ENCODE results near the gene OMP.
"Not testable (repeated sequence)": the region's sequence is repeated elsewhere in the genome, so short reads cannot be mapped to it uniquely, and the experiment has no call there.

Gene OMP

GRCh38 chr11:77102246-77103210 lies at the start of gene OMP:
Gene OMP, plus strand, starts transcription at chr11:77102840. Its CDS starts 0 bp downstream, at chr11:77102840.
- DNase-seq (ENCODE audit: low spot score), result no peak

GRCh38 chr11:77053217-77054015 lies 49.2 kb upstream of the OMP start:
- DNase-seq (ENCODE audit: low spot score), result no peak

GRCh38 chr11:77054084-77054483 lies 48.6 kb upstream of the OMP start:
- no peak for DNase-seq (ENCODE audit: low spot score)

GRCh38 chr11:77055101-77055561 lies 47.5 kb upstream of the OMP start:
- no peak for DNase-seq (ENCODE audit: low spot score)

- DNase-seq (ENCODE audit: low spot score), result no peak
Measured at GRCh38 chr11:77055913-77056312, 46.7 kb upstream of the OMP start.

- no peak for DNase-seq (ENCODE audit: low spot score)
Measured at GRCh38 chr11:77056814-77057402, 45.7 kb upstream of the OMP start.

GRCh38 chr11:77057938-77058474 lies 44.6 kb upstream of the OMP start:
- no peak for DNase-seq (ENCODE audit: low spot score)

GRCh38 chr11:77058900-77059299 lies 43.7 kb upstream of the OMP start:
- DNase-seq (ENCODE audit: low spot score), result no peak

GRCh38 chr11:77059806-77060205 lies 42.8 kb upstream of the OMP start:
- no peak for DNase-seq (ENCODE audit: low spot score)

GRCh38 chr11:77060234-77060633 lies 42.4 kb upstream of the OMP start:
- DNase-seq (ENCODE audit: low spot score), result no peak

- not testable (repeated sequence) for DNase-seq (ENCODE audit: low spot score)
Measured at GRCh38 chr11:77061258-77061657, 41.4 kb upstream of the OMP start.

- no peak for DNase-seq (ENCODE audit: low spot score)
Measured at GRCh38 chr11:77062924-77063323, 39.7 kb upstream of the OMP start.

- no peak for DNase-seq (ENCODE audit: low spot score)
Measured at GRCh38 chr11:77063407-77063806, 39.2 kb upstream of the OMP start.

- DNase-seq (ENCODE audit: low spot score), result no peak
Measured at GRCh38 chr11:77063861-77064260, 38.8 kb upstream of the OMP start.

- no peak for DNase-seq (ENCODE audit: low spot score)
Measured at GRCh38 chr11:77064648-77065217, 37.9 kb upstream of the OMP start.

- no peak for DNase-seq (ENCODE audit: low spot score)
Measured at GRCh38 chr11:77065878-77066228, 36.8 kb upstream of the OMP start.

- peak; percentile 88 for DNase-seq (ENCODE audit: low spot score)
Measured at GRCh38 chr11:77066229-77067042, 36.2 kb upstream of the OMP start, which contains the start of gene CAPN5. Gene CAPN5, plus strand, starts transcription at chr11:77066971. Its CDS starts 17,916 bp downstream, at chr11:77084887.

GRCh38 chr11:77067861-77068443 lies 34.7 kb upstream of the OMP start:
- DNase-seq (ENCODE audit: low spot score), result no peak

GRCh38 chr11:77068457-77069335 lies 33.9 kb upstream of the OMP start:
- DNase-seq (ENCODE audit: low spot score), result no peak
